ENCODE measurements around the gene TEDDM1.

GRCh38 chr1:182367926-182368325 lies 32.5 kb downstream of the TEDDM1 start:
- TF ChIP-seq POLR2AphosphoS5 (IDR thresholded peaks at IDR 0.05; ENCODE audit: low read depth, low read length) (no peak), POLR2A (IDR thresholded peaks at IDR 0.05; ENCODE audit: low read depth, low read length) (no peak), TAF1 (IDR thresholded peaks at IDR 0.05; ENCODE audit: borderline replicate concordance, low read depth, low read length) (no peak)

All from GM12892 (cell line).